CD4-positive, alpha-beta T cell treated with Interleukin-10 for 1 hour (primary cell): Measurements from ENCODE around the gene OR2F2.

Experiments
- DNase-seq: peaks from one replicate; pipeline ENCODE4 v3.0.0-alpha.2; 2020

The OR2F2 gene

GRCh38 chr7:143980746-143981510 is 45.9 kb downstream of the OR2F2 start:
- no peak for DNase-seq

- no peak for DNase-seq
Measured at GRCh38 chr7:143983960-143984359, 48.9 kb downstream of the OR2F2 start.
